Esophagus (tissue), 2 donors: ENCODE results near the gene ERGIC1. TPM values are rescaled to one million over a fixed set of nuclear protein-coding genes. Genes with fewer than 3 reads are reported as not detected.

Source experiments
- H3K27ac ChIP-seq, 2 donors: one replicate each; pipeline ENCODE4 v1.5.1; 2013; ENCODE audit warnings: low read depth in 2 of 2, mild to moderate bottlenecking in 2 of 2, inconsistent platforms in 1 of 2, low read length in 1 of 2, moderate library complexity in 1 of 2
- H3K27me3 ChIP-seq, 2 donors: one replicate each; pipeline ENCODE4 v1.6.1; 2013; ENCODE audit warnings: low read length in 2 of 2, control low read depth in 1 of 2, mild to moderate bottlenecking in 1 of 2; ENCODE audit not compliant: insufficient read depth in 2 of 2, control insufficient read depth in 1 of 2
- H3K36me3 ChIP-seq, 2 donors: one replicate each; pipeline ENCODE4 v1.6.1; 2013; ENCODE audit warnings: low read length in 1 of 2; ENCODE audit not compliant: control insufficient read depth in 2 of 2, insufficient read depth in 2 of 2
- H3K4me1 ChIP-seq, 2 donors: one replicate each; pipeline ENCODE4 v1.6.1; 2013; ENCODE audit warnings: low read length in 1 of 2; ENCODE audit not compliant: control insufficient read depth in 2 of 2, insufficient read depth in 2 of 2
- H3K4me3 ChIP-seq, 2 donors: one replicate each; pipeline ENCODE4 v1.5.1; 2013; ENCODE audit warnings: low read length in 2 of 2, mild to moderate bottlenecking in 2 of 2, low read depth in 1 of 2, moderate library complexity in 1 of 2
- H3K9me3 ChIP-seq, 2 donors: one replicate each; pipeline ENCODE4 v1.6.1; 2013; ENCODE audit warnings: mild to moderate bottlenecking in 2 of 2, low read depth in 1 of 2, low read length in 1 of 2, moderate library complexity in 1 of 2; ENCODE audit not compliant: control insufficient read depth in 2 of 2, insufficient read depth in 1 of 2
- WGBS, 2 donors: extraction: QIAGEN DNeasy Blood & Tissue Kit; methylation state at CpG; one replicate each; pipeline ENCODE4 v1.1.7; 2013; 5-methylcytosine and 5-hydroxymethylcytosine counted together
- polyA plus RNA-seq, 2 donors: library from polyadenylated mRNA; stranded (reverse); fragments of 200-250 nt; gene quantifications; one replicate each; pipeline ENCODE4 v1.2.3, GENCODE V29; 2013
- donor health status: healthy with polysubstance abuse.
- donor health status: Bipolar disorder and iron deficiency.

Gene ERGIC1
- polyA plus RNA-seq, 2 donors, result 45.2 to 47.1 TPM

- Histone ChIP-seq H3K36me3 (peaks cover 0 to 30% of the 10 kb centered on the region in 2 donors), H3K27ac (no peak overlapping the region), H3K4me3 (no peak overlapping the region), H3K9me3 (no peaks in the 10 kb centered on the region), H3K27me3 (no peaks in the 10 kb centered on the region), H3K4me1 (no peaks in the 10 kb centered on the region)
- WGBS, 2 donors, result 95 to 98% methylated on average over 2 of the region's 2 CpGs
These were observed 92.0 kb downstream of the ERGIC1 start for GRCh38 chr5:172926008-172926523.

GRCh38 chr5:172926796-172927195 lies 92.7 kb downstream of the ERGIC1 start:
- Histone ChIP-seq H3K27me3 (no peaks in the 10 kb centered on the region), H3K4me1 (no peaks in the 10 kb centered on the region), H3K9me3 (no peaks in the 10 kb centered on the region), H3K27ac (no peak overlapping the region), H3K36me3 (peaks cover 0 to 30% of the 10 kb centered on the region in 2 donors), H3K4me3 (no peak overlapping the region)
- WGBS, 2 donors, result 76 to 86% methylated on average over 12 of the region's 12 CpGs

GRCh38 chr5:172929371-172929838 lies 95.4 kb downstream of the ERGIC1 start:
- H3K4me1 ChIP-seq, result no peaks in the 10 kb centered on the region
- peaks cover 2 to 19% of the 10 kb centered on the region in 2 donors for H3K36me3 ChIP-seq
- H3K4me3 ChIP-seq, result no peak overlapping the region
- H3K27ac ChIP-seq, result no peak overlapping the region
- WGBS, 2 donors, result 88 to 95% methylated on average over 3 of the region's 3 CpGs
- H3K9me3 ChIP-seq, result no peaks in the 10 kb centered on the region
- no peaks in the 10 kb centered on the region for H3K27me3 ChIP-seq

GRCh38 chr5:172931001-172931536 lies 97.0 kb downstream of the ERGIC1 start:
- WGBS, 2 donors, result 58 to 65% methylated on average over 9 of the region's 9 CpGs
- Histone ChIP-seq H3K27ac (peak overlapping the region; percentile 2 to 50), H3K4me3 (no peak overlapping the region), H3K36me3 (peaks cover 3 to 21% of the 10 kb centered on the region in 2 donors), H3K9me3 (no peaks in the 10 kb centered on the region), H3K27me3 (no peaks in the 10 kb centered on the region), H3K4me1 (no peaks in the 10 kb centered on the region)

- H3K27ac ChIP-seq, result peak overlapping the region in 1 of 2 donors; percentile 16
- no peak overlapping the region for H3K4me3 ChIP-seq
- WGBS, 2 donors, result 17 to 18% methylated on average over 22 of the region's 22 CpGs
- H3K4me1 ChIP-seq, result no peaks in the 10 kb centered on the region
- H3K9me3 ChIP-seq, result no peaks in the 10 kb centered on the region
- H3K36me3 ChIP-seq, result peaks cover 3 to 17% of the 10 kb centered on the region in 2 donors
- H3K27me3 ChIP-seq, result no peaks in the 10 kb centered on the region
These were observed 98.4 kb downstream of the ERGIC1 start for GRCh38 chr5:172932313-172933017.

GRCh38 chr5:172933238-172933637 lies 99.2 kb downstream of the ERGIC1 start:
- peaks cover 3 to 13% of the 10 kb centered on the region in 2 donors for H3K36me3 ChIP-seq
- H3K4me1 ChIP-seq, result no peaks in the 10 kb centered on the region
- H3K27ac ChIP-seq, result no peak overlapping the region
- no peak overlapping the region for H3K4me3 ChIP-seq
- no peaks in the 10 kb centered on the region for H3K27me3 ChIP-seq
- 93 to 94% methylated on average over 4 of the region's 4 CpGs for WGBS, 2 donors
- no peaks in the 10 kb centered on the region for H3K9me3 ChIP-seq

GRCh38 chr5:172935096-172935495 lies 101.0 kb downstream of the ERGIC1 start:
- Histone ChIP-seq H3K9me3 (no peaks in the 10 kb centered on the region), H3K27me3 (no peaks in the 10 kb centered on the region), H3K4me1 (no peaks in the 10 kb centered on the region), H3K27ac (no peak overlapping the region), H3K4me3 (no peak overlapping the region), H3K36me3 (peaks cover 3 to 16% of the 10 kb centered on the region in 2 donors)
- WGBS, 2 donors, result 81 to 85% methylated on average over 14 of the region's 14 CpGs

GRCh38 chr5:172936401-172936800 lies 102.3 kb downstream of the ERGIC1 start:
- H3K4me1 ChIP-seq, result no peaks in the 10 kb centered on the region
- no peak overlapping the region for H3K4me3 ChIP-seq
- no peaks in the 10 kb centered on the region for H3K9me3 ChIP-seq
- 96 to 97% methylated on average over 5 of the region's 5 CpGs for WGBS, 2 donors
- no peak overlapping the region for H3K27ac ChIP-seq
- peaks cover 3 to 18% of the 10 kb centered on the region in 2 donors for H3K36me3 ChIP-seq
- no peaks in the 10 kb centered on the region for H3K27me3 ChIP-seq

GRCh38 chr5:172939071-172939470 lies 105.0 kb downstream of the ERGIC1 start:
- Histone ChIP-seq H3K27ac (no peak overlapping the region), H3K36me3 (peaks cover 3 to 28% of the 10 kb centered on the region in 2 donors)
- WGBS, 2 donors, result 80 to 81% methylated on average over 10 of the region's 10 CpGs

More at GRCh38 chr5:172939071-172939470, 105.0 kb downstream of the ERGIC1 start:
- Histone ChIP-seq H3K27me3 (no peaks in the 10 kb centered on the region), H3K9me3 (no peaks in the 10 kb centered on the region), H3K4me3 (no peak overlapping the region), H3K4me1 (no peaks in the 10 kb centered on the region)
